ENCODE results near the gene PRDM10. TPM values are rescaled to one million over a fixed set of nuclear protein-coding genes. Genes with fewer than 3 reads are reported as not detected.
"Not testable (repeated sequence)": the region's sequence is repeated elsewhere in the genome, so short reads cannot be mapped to it uniquely, and the experiment has no call there.

PRDM10 gene
- total RNA-seq, 1 experiment from 2014 or later = 18.1 TPM

- Histone ChIP-seq H3K9me3 (ENCODE audit: low read depth, low read length, poor library complexity, severe bottlenecking) (no peaks in the 10 kb centered on the region), H3K36me3 (ENCODE audit: insufficient read depth, low read length, poor library complexity, severe bottlenecking) (no peaks in the 10 kb centered on the region), H3K27me3 (replicated peaks; ENCODE audit: insufficient read depth, low read depth, low read length, poor library complexity) (no peaks in the 10 kb centered on the region), H3K27ac (ENCODE audit: low read depth, low read length, poor library complexity, severe bottlenecking) (no peak overlapping the region), H3K4me1 (ENCODE audit: insufficient read depth, low read length, poor library complexity, severe bottlenecking) (peaks cover 4% of the 10 kb centered on the region), H3K4me3 (ENCODE audit: low read depth, low read length, poor library complexity, severe bottlenecking) (no peak overlapping the region)
- no TSS peak for BruUV-seq (replicated peaks)
- POLR2A ChIA-PET (ENCODE audit: low non-redundant PET) = no interaction called here
- peak; percentile 40 for DNase-seq (ENCODE audit: low spot score)
- CTCF ChIA-PET = no interaction called here
- TF ChIP-seq CTCF (conservative IDR thresholded peaks at IDR 0.05; ENCODE audit: low read depth, low read length) (no peak), EZH2 (IDR thresholded peaks at IDR 0.05; ENCODE audit: borderline replicate concordance, low read depth, low read length, poor library complexity, severe bottlenecking) (no peak)
- intact Hi-C loops (cut with micrococcal nuclease; ENCODE audit: unreplicated experiment) = no loop called here
These were observed 20.6 kb upstream of the PRDM10 start for GRCh38 chr11:130023204-130023603.

DNA sequence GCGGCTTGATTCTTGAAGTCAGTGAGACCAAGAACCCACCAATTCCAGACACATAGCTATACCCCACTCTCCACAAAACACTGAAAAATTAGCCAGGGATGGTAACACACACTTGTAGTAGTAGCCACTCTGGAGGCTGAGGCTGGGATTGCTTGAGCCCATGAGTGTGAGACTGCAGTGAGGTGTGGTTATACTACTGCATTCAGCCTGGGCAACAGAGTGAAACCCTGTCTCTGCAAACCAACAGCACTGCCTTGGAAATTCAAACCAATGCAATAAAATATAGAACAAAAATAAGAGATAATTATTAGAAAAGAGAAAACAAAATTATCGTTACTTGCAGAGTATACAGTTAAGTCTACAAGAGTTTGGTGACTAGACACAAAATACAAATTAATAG, 20.2 kb upstream of the PRDM10 start:
- H3K9me3 ChIP-seq (ENCODE audit: low read depth, low read length, poor library complexity, severe bottlenecking) = no peaks in the 10 kb centered on the region
- H3K4me1 ChIP-seq (ENCODE audit: insufficient read depth, low read length, poor library complexity, severe bottlenecking) = peaks cover 4% of the 10 kb centered on the region
- POLR2A ChIA-PET (ENCODE audit: low non-redundant PET) = no interaction called here
- no peak for DNase-seq (ENCODE audit: low spot score)
- intact Hi-C loops (cut with micrococcal nuclease; ENCODE audit: unreplicated experiment) = no loop called here
- no peaks in the 10 kb centered on the region for H3K27me3 ChIP-seq (replicated peaks; ENCODE audit: insufficient read depth, low read depth, low read length, poor library complexity)
- CTCF ChIA-PET = no interaction called here
- no peak overlapping the region for H3K27ac ChIP-seq (ENCODE audit: low read depth, low read length, poor library complexity, severe bottlenecking)
- no peaks in the 10 kb centered on the region for H3K36me3 ChIP-seq (ENCODE audit: insufficient read depth, low read length, poor library complexity, severe bottlenecking)
- BruUV-seq (replicated peaks) = no TSS peak
- no peak overlapping the region for H3K4me3 ChIP-seq (ENCODE audit: low read depth, low read length, poor library complexity, severe bottlenecking)
- TF ChIP-seq CTCF (conservative IDR thresholded peaks at IDR 0.05; ENCODE audit: low read depth, low read length) (no peak), EZH2 (IDR thresholded peaks at IDR 0.05; ENCODE audit: borderline replicate concordance, low read depth, low read length, poor library complexity, severe bottlenecking) (no peak)

GRCh38 chr11:130021606-130022005, 19.0 kb upstream of the PRDM10 start:
- H3K27me3 ChIP-seq (replicated peaks; ENCODE audit: insufficient read depth, low read depth, low read length, poor library complexity); intact Hi-C loops (cut with micrococcal nuclease; ENCODE audit: unreplicated experiment); H3K27ac ChIP-seq (ENCODE audit: low read depth, low read length, poor library complexity, severe bottlenecking); POLR2A ChIA-PET (ENCODE audit: low non-redundant PET); DNase-seq (ENCODE audit: low spot score); BruUV-seq (replicated peaks); H3K4me1 ChIP-seq (ENCODE audit: insufficient read depth, low read length, poor library complexity, severe bottlenecking); H3K4me3 ChIP-seq (ENCODE audit: low read depth, low read length, poor library complexity, severe bottlenecking); H3K9me3 ChIP-seq (ENCODE audit: low read depth, low read length, poor library complexity, severe bottlenecking); CTCF ChIA-PET; H3K36me3 ChIP-seq (ENCODE audit: insufficient read depth, low read length, poor library complexity, severe bottlenecking): not testable (repeated sequence)

GRCh38 chr11:130020323-130020722, 17.7 kb upstream of the PRDM10 start:
- ChIA-PET POLR2A (ENCODE audit: low non-redundant PET) (no interaction called here), CTCF (no interaction called here)
- no peak overlapping the region for H3K27ac ChIP-seq (ENCODE audit: low read depth, low read length, poor library complexity, severe bottlenecking)
- peaks cover 4% of the 10 kb centered on the region for H3K4me1 ChIP-seq (ENCODE audit: insufficient read depth, low read length, poor library complexity, severe bottlenecking)
- H3K4me3 ChIP-seq (ENCODE audit: low read depth, low read length, poor library complexity, severe bottlenecking) = no peak overlapping the region
- H3K9me3 ChIP-seq (ENCODE audit: low read depth, low read length, poor library complexity, severe bottlenecking) = no peaks in the 10 kb centered on the region
- no peak for DNase-seq (ENCODE audit: low spot score)
- no peaks in the 10 kb centered on the region for H3K27me3 ChIP-seq (replicated peaks; ENCODE audit: insufficient read depth, low read depth, low read length, poor library complexity)
- BruUV-seq (replicated peaks) = no TSS peak
- intact Hi-C loops (cut with micrococcal nuclease; ENCODE audit: unreplicated experiment) = no loop called here
- no peak for TF ChIP-seq CTCF (conservative IDR thresholded peaks at IDR 0.05; ENCODE audit: low read depth, low read length)
- TF ChIP-seq EZH2 (IDR thresholded peaks at IDR 0.05; ENCODE audit: borderline replicate concordance, low read depth, low read length, poor library complexity, severe bottlenecking) = no peak
- no peaks in the 10 kb centered on the region for H3K36me3 ChIP-seq (ENCODE audit: insufficient read depth, low read length, poor library complexity, severe bottlenecking)

- H3K36me3 ChIP-seq (ENCODE audit: insufficient read depth, low read length, poor library complexity, severe bottlenecking); H3K27ac ChIP-seq (ENCODE audit: low read depth, low read length, poor library complexity, severe bottlenecking); POLR2A ChIA-PET (ENCODE audit: low non-redundant PET); H3K9me3 ChIP-seq (ENCODE audit: low read depth, low read length, poor library complexity, severe bottlenecking); DNase-seq (ENCODE audit: low spot score); H3K27me3 ChIP-seq (replicated peaks; ENCODE audit: insufficient read depth, low read depth, low read length, poor library complexity); BruUV-seq (replicated peaks); H3K4me1 ChIP-seq (ENCODE audit: insufficient read depth, low read length, poor library complexity, severe bottlenecking); intact Hi-C loops (cut with micrococcal nuclease; ENCODE audit: unreplicated experiment); H3K4me3 ChIP-seq (ENCODE audit: low read depth, low read length, poor library complexity, severe bottlenecking); CTCF ChIA-PET: not testable (repeated sequence)
These were observed 13.2 kb upstream of the PRDM10 start for GRCh38 chr11:130015846-130016245.

Data from A673 (cell line).